ENCODE results near the gene DND1.
"Not testable (repeated sequence)": the region's sequence is repeated elsewhere in the genome, so short reads cannot be mapped to it uniquely, and the experiment has no call there.

Gene DND1

GRCh38 chr5:140673187-140673976 lies at the start of gene DND1:
TSS of gene DND1 (minus strand) at chr5:140673576. CDS start at chr5:140673542, 34 bp downstream.
- TF ChIP-seq CTCF (IDR thresholded peaks at IDR 0.05; ENCODE audit: low read depth, low read length) = no peak
- DNase-seq (ENCODE audit: extremely low read depth, low read depth) = no peak

DNA sequence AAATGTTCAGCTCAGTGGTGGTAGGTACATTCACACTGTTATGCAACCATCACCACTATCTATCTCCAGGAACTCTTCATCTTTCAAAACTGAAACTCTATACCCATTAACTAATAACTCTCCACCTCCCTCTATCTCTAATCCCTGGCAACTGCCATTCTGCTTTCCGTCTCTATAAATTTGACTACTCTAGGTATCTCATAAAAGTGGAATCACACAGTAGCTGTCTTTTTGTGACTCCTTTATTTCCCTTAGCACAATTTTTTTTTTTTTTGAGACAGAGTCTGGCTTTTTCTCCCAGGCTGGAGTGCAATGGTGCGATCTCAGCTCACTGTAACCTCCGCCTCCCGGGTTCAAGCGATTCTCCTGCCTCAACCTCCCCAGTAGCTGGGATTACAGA lies 48.0 kb upstream of the DND1 start:
- not testable (repeated sequence) for DNase-seq (ENCODE audit: extremely low read depth, low read depth)

DNA sequence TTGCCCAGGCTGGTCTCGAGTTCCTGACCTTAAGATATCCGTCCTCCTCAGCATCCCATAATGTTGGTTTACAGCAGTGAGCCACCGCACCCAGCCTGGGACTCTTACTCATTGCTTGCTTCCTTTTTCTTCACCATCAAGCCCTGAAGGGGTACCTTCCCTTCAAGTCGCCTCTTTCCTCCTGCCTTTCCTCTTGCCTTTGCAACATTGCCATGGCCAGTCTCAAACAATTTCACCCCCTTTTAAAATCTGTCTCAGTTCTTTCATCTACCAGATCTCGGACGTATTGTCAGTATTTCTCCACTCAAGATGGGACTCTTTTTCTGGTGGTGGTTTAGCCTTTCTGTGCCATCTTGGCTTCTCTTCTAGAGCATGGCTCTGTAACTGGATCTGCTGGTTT lies 47.4 kb upstream of the DND1 start:
- DNase-seq (ENCODE audit: extremely low read depth, low read depth) = not testable (repeated sequence)

GRCh38 chr5:140718266-140718592 lies 44.9 kb upstream of the DND1 start:
- DNase-seq (ENCODE audit: extremely low read depth, low read depth) = no peak
- TF ChIP-seq CTCF (IDR thresholded peaks at IDR 0.05; ENCODE audit: low read depth, low read length) = no peak

DNA sequence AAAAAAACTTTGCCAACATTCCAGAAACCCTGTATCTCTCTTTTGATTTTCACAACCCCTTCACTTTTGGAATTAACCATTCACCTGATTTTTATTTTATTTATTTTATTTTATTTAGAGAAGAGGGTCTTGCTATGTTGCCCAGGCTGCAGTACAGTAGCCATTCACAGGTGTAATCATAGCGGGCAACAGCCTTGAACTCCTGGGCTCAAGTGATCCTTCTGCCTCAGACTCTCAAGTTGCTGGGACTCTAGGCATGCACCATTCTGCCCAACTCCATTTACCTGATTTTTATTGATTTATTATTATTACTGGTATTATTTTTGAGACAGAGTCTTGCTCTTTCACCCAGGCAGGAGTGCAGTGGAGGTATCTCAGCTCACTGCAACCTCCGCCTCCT lies 42.9 kb upstream of the DND1 start:
- DNase-seq (ENCODE audit: extremely low read depth, low read depth) = not testable (repeated sequence)

GRCh38 chr5:140713562-140714094 lies 40.3 kb upstream of the DND1 start:
- TF ChIP-seq CTCF (IDR thresholded peaks at IDR 0.05; ENCODE audit: low read depth, low read length) = no peak
- DNase-seq (ENCODE audit: extremely low read depth, low read depth) = no peak

DNA sequence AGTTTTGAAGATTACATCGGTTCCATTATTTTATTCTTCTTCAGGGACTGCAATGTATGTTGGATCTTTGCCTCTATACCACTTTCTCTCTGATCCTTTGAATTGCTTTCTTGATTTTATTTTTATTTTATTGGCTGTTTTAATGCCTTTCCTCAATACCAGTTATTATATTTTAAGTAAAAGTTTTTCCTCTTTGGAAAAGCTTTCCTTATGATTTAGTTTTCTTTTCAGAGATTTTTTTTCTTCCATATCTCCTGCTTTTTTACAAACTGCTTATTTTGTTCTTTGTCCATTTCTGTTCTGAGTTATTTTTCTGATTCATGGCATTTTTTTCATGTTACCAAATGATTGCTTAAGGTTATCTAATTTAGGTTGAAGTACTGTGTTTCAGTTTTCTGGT lies 38.4 kb upstream of the DND1 start:
- no peak for TF ChIP-seq CTCF (IDR thresholded peaks at IDR 0.05; ENCODE audit: low read depth, low read length)
- no peak for DNase-seq (ENCODE audit: extremely low read depth, low read depth)

GRCh38 chr5:140710899-140711552 lies 37.6 kb upstream of the DND1 start:
- peak; percentile 98 for DNase-seq (ENCODE audit: extremely low read depth, low read depth)

GRCh38 chr5:140708787-140709186 lies 35.4 kb upstream of the DND1 start:
- not testable (repeated sequence) for DNase-seq (ENCODE audit: extremely low read depth, low read depth)

More at GRCh38 chr5:140710899-140711552, 37.6 kb upstream of the DND1 start:
- no peak for TF ChIP-seq CTCF (IDR thresholded peaks at IDR 0.05; ENCODE audit: low read depth, low read length)

Data from AG09319 (cell line).